Measurements from ENCODE around the gene OTUD3. TPM values are rescaled to one million over a fixed set of nuclear protein-coding genes. Genes with fewer than 3 reads are reported as not detected.

The OTUD3 gene
- total RNA-seq, 3 donors from 2014 or later, result 7.8 to 15.4 (median 11.6) TPM

GRCh38 chr1:19946331-19946751 is 64.1 kb downstream of the OTUD3 start:
- intact Hi-C loops (cut with DNase I, micrococcal nuclease), result no loop called here
- no peak for ATAC-seq
- H3K4me3 ChIP-seq, result no peak overlapping the region

DNA sequence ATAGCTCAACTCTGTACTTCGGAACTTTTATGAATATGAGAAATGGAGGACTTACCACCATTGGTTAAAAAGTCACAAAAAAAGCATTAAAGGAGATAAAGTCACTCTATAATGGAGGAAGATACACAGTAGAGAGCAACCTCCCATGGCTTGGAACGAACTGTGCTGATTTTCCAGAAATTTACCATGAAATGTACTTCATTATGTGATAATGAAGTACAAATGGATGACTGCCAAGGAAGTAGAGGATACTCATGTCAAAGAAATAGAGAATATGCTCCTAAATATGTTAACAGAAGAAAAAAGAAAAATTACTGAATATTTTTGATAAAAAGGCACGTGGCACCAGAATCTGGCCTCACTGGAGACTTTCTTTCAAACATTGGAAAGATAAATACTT is 64.8 kb downstream of the OTUD3 start:
- no peak for DNase-seq
- H3K4me1 ChIP-seq (ENCODE audit: low read depth), result no peaks in the 10 kb centered on the region
- no peak overlapping the region for H3K4me3 ChIP-seq
- ATAC-seq, result no peak
- no peaks in the 10 kb centered on the region for H3K9me3 ChIP-seq
- intact Hi-C loops (cut with DNase I, micrococcal nuclease), result no loop called here
- TF ChIP-seq CTCF (IDR thresholded peaks at IDR 0.05), result no peak
- no peaks in the 10 kb centered on the region for H3K36me3 ChIP-seq (ENCODE audit: low read depth)

More at GRCh38 chr1:19946331-19946751, 64.1 kb downstream of the OTUD3 start:
- H3K4me1 ChIP-seq (ENCODE audit: low read depth), result no peaks in the 10 kb centered on the region
- no peak for TF ChIP-seq CTCF (IDR thresholded peaks at IDR 0.05)
- H3K36me3 ChIP-seq (ENCODE audit: low read depth), result no peaks in the 10 kb centered on the region
- H3K9me3 ChIP-seq, result no peaks in the 10 kb centered on the region
- DNase-seq, result no peak

- intact Hi-C loops (cut with DNase I, micrococcal nuclease), result no loop called here
- Histone ChIP-seq H3K4me1 (ENCODE audit: low read depth) (no peaks in the 10 kb centered on the region), H3K9me3 (no peaks in the 10 kb centered on the region), H3K36me3 (ENCODE audit: low read depth) (no peaks in the 10 kb centered on the region), H3K4me3 (no peak overlapping the region)
- DNase-seq (no peak), ATAC-seq (no peak)
- TF ChIP-seq CTCF (IDR thresholded peaks at IDR 0.05), result no peak
These were observed 66.8 kb downstream of the OTUD3 start for GRCh38 chr1:19949016-19949415.

GRCh38 chr1:19954059-19954458 is 71.9 kb downstream of the OTUD3 start:
- no peak overlapping the region for H3K4me3 ChIP-seq
- no peak for ATAC-seq
- H3K9me3 ChIP-seq, result no peaks in the 10 kb centered on the region
- intact Hi-C loops (cut with DNase I, micrococcal nuclease), result no loop called here
- H3K36me3 ChIP-seq (ENCODE audit: low read depth), result no peaks in the 10 kb centered on the region
- TF ChIP-seq CTCF (IDR thresholded peaks at IDR 0.05), result no peak
- no peak for DNase-seq
- no peaks in the 10 kb centered on the region for H3K4me1 ChIP-seq (ENCODE audit: low read depth)

- TF ChIP-seq CTCF (IDR thresholded peaks at IDR 0.05), result no peak
- H3K9me3 ChIP-seq, result no peaks in the 10 kb centered on the region
- ATAC-seq (no peak), DNase-seq (no peak)
- H3K4me1 ChIP-seq (ENCODE audit: low read depth), result no peaks in the 10 kb centered on the region
- no peaks in the 10 kb centered on the region for H3K36me3 ChIP-seq (ENCODE audit: low read depth)
- H3K4me3 ChIP-seq, result no peak overlapping the region
- intact Hi-C loops (cut with DNase I, micrococcal nuclease), result no loop called here
These were observed 73.5 kb downstream of the OTUD3 start for GRCh38 chr1:19955534-19956170.

GRCh38 chr1:19957779-19958178 is 75.6 kb downstream of the OTUD3 start:
- ATAC-seq, result no peak
- no peak for TF ChIP-seq CTCF (IDR thresholded peaks at IDR 0.05)
- no peak overlapping the region for H3K4me3 ChIP-seq

More at GRCh38 chr1:19957779-19958178, 75.6 kb downstream of the OTUD3 start:
- no peaks in the 10 kb centered on the region for H3K36me3 ChIP-seq (ENCODE audit: low read depth)
- intact Hi-C loops (cut with DNase I, micrococcal nuclease), result no loop called here
- no peaks in the 10 kb centered on the region for H3K9me3 ChIP-seq
- H3K4me1 ChIP-seq (ENCODE audit: low read depth), result no peaks in the 10 kb centered on the region
- no peak for DNase-seq
